HS-27A (cell line): ENCODE results near the gene ARMC2.
"Not testable (repeated sequence)": the region's sequence is repeated elsewhere in the genome, so short reads cannot be mapped to it uniquely, and the experiment has no call there.

ENCODE experiments used
- DNase-seq: peaks from one replicate; pipeline ENCODE4 v3.0.0-alpha.2; 2012; ENCODE audit warnings: low read depth, missing footprints

Gene ARMC2

GRCh38 chr6:108835218-108835850 lies 12.9 kb upstream of the ARMC2 start:
- peak; percentile 23 for DNase-seq

- no peak for DNase-seq
These were observed 12.2 kb upstream of the ARMC2 start for GRCh38 chr6:108836061-108836460.

GRCh38 chr6:108837236-108837971 lies 10.8 kb upstream of the ARMC2 start:
- no peak for DNase-seq

- DNase-seq = no peak
These were observed 10.0 kb upstream of the ARMC2 start for GRCh38 chr6:108838101-108838717.

- no peak for DNase-seq
These were observed 9.1 kb upstream of the ARMC2 start for GRCh38 chr6:108839083-108839642.

- DNase-seq = no peak
These were observed 7.3 kb upstream of the ARMC2 start for GRCh38 chr6:108840919-108841318.

GRCh38 chr6:108841377-108841855 lies 6.8 kb upstream of the ARMC2 start:
- no peak for DNase-seq

GRCh38 chr6:108844135-108844534 lies 4.1 kb upstream of the ARMC2 start:
- no peak for DNase-seq

GRCh38 chr6:108845145-108845544 lies 3.1 kb upstream of the ARMC2 start:
- no peak for DNase-seq

GRCh38 chr6:108846101-108846500 lies 2.1 kb upstream of the ARMC2 start:
- no peak for DNase-seq

- DNase-seq = no peak
These were observed 1.6 kb upstream of the ARMC2 start for GRCh38 chr6:108846628-108847027.

- DNase-seq = peak; percentile 3
These were observed 495 bp upstream of the ARMC2 start for GRCh38 chr6:108847738-108848115.

GRCh38 chr6:108850669-108851465 lies 2.6 kb downstream of the ARMC2 start:
- no peak for DNase-seq

- DNase-seq = no peak
These were observed 3.5 kb downstream of the ARMC2 start for GRCh38 chr6:108851756-108852155.

- DNase-seq = no peak
These were observed 4.9 kb downstream of the ARMC2 start for GRCh38 chr6:108853077-108853476.

- DNase-seq = no peak
These were observed 14.4 kb downstream of the ARMC2 start for GRCh38 chr6:108862479-108863191.

- DNase-seq = not testable (repeated sequence)
These were observed 17.6 kb downstream of the ARMC2 start for GRCh38 chr6:108865751-108866286.

GRCh38 chr6:108866798-108867197 lies 18.6 kb downstream of the ARMC2 start:
- DNase-seq = no peak

- no peak for DNase-seq
These were observed 20.4 kb downstream of the ARMC2 start for GRCh38 chr6:108868647-108869046.

GRCh38 chr6:108869876-108870275 lies 21.7 kb downstream of the ARMC2 start:
- DNase-seq = no peak

GRCh38 chr6:108870357-108870756 lies 22.1 kb downstream of the ARMC2 start:
- DNase-seq = no peak
